ENCODE results near the gene KCND2. TPM values are rescaled to one million over a fixed set of nuclear protein-coding genes. Genes with fewer than 3 reads are reported as not detected.

KCND2 gene
- total RNA-seq, 1 donor from 2014 or later, result 0.61 TPM

DNA sequence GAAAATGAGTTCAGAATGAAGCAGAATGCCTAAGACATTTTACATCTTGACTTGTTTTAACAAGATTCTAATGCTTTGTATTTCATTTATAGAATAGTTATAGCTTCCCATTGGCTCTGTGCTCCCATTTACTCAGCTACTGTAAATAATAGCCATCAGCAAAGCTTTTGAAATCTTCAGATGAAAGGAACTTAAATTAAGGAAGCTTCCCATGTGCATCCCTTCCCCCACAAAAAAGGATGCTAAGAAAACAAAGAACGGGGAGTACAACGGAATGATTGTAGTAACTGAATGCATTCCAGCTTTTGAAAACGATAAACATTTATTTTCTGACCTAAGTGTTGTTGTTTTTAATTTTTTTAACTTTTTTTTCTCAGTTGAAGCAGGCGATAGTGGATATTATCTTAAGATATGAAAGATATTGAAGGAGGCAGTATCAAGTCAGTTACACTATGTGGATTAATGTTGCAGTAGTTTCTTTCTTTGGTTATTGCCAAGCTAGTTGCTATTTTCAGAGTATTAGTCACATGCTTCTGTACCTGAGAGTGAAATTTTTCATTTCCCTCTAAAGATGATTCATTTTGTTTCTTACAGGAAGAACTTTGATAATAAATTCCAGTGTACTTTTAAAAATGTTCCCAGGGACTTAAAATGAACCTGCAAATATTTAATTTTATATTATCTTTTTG is 129.2 kb downstream of the KCND2 start:
- no peak for ATAC-seq
- Histone ChIP-seq H3K4me1 (no peaks in the 10 kb centered on the region), H3K36me3 (no peaks in the 10 kb centered on the region), H3K27me3 (no peaks in the 10 kb centered on the region), H3K4me3 (no peak overlapping the region), H3K27ac (no peak overlapping the region), H3K9me3 (no peaks in the 10 kb centered on the region)
- intact Hi-C loops (cut with DNase I), result no loop called here
- TF ChIP-seq, protein P1, sequence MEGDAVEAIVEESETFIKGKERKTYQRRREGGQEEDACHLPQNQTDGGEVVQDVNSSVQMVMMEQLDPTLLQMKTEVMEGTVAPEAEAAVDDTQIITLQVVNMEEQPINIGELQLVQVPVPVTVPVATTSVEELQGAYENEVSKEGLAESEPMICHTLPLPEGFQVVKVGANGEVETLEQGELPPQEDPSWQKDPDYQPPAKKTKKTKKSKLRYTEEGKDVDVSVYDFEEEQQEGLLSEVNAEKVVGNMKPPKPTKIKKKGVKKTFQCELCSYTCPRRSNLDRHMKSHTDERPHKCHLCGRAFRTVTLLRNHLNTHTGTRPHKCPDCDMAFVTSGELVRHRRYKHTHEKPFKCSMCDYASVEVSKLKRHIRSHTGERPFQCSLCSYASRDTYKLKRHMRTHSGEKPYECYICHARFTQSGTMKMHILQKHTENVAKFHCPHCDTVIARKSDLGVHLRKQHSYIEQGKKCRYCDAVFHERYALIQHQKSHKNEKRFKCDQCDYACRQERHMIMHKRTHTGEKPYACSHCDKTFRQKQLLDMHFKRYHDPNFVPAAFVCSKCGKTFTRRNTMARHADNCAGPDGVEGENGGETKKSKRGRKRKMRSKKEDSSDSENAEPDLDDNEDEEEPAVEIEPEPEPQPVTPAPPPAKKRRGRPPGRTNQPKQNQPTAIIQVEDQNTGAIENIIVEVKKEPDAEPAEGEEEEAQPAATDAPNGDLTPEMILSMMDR (IDR thresholded peaks at IDR 0.05), result no peak
- DNase-seq, result no peak

DNA sequence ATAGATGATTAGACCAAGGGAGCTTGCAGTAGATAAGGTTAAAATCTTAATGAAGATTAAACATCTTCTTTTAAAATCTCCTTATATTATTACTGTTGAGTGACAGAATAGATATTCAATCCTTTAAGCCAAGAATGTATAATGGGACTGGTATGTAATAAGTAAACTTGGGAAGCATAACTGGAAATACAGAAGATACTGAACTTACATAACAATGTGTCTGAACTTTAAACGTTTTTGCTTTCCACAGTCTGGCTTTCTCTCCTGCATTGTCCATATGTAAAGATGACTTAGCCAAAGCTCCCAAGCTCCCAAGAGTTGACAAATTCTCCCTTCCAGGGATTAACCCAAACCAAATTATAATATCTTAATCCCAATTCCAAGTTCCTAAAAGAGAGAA is 129.8 kb downstream of the KCND2 start:
- ATAC-seq (no peak), DNase-seq (no peak)
- H3K36me3 ChIP-seq, result no peaks in the 10 kb centered on the region
- no peak overlapping the region for H3K4me3 ChIP-seq
- intact Hi-C loops (cut with DNase I), result no loop called here
- TF ChIP-seq, protein P1 (IDR thresholded peaks at IDR 0.05), result no peak
- no peak overlapping the region for H3K27ac ChIP-seq
- no peaks in the 10 kb centered on the region for H3K9me3 ChIP-seq
- H3K27me3 ChIP-seq, result no peaks in the 10 kb centered on the region
- no peaks in the 10 kb centered on the region for H3K4me1 ChIP-seq

DNA sequence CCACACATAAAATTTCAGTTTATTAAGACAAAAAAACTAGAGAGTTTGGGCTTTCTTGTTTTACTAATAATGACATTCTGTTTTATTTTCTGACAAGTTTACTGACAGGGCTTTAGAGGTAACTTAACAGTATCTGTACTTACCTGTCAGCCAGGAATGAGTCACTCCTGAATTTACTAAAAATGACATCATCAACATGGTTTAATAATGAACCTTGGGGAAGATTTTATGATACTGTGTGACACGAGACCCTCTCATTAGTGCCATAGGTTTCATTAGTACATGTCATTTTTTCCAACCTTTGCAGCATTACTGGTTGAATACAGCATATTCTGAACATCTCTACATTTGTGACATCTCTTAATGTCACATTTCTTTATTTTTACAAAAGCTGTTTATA is 131.1 kb downstream of the KCND2 start:
- H3K27me3 ChIP-seq, result no peaks in the 10 kb centered on the region
- no peaks in the 10 kb centered on the region for H3K36me3 ChIP-seq
- no peak for ATAC-seq
- TF ChIP-seq, protein P1 (IDR thresholded peaks at IDR 0.05), result no peak
- intact Hi-C loops (cut with DNase I), result no loop called here
- H3K27ac ChIP-seq, result no peak overlapping the region
- DNase-seq, result no peak
- no peaks in the 10 kb centered on the region for H3K4me1 ChIP-seq
- H3K4me3 ChIP-seq, result no peak overlapping the region
- H3K9me3 ChIP-seq, result no peaks in the 10 kb centered on the region

DNA sequence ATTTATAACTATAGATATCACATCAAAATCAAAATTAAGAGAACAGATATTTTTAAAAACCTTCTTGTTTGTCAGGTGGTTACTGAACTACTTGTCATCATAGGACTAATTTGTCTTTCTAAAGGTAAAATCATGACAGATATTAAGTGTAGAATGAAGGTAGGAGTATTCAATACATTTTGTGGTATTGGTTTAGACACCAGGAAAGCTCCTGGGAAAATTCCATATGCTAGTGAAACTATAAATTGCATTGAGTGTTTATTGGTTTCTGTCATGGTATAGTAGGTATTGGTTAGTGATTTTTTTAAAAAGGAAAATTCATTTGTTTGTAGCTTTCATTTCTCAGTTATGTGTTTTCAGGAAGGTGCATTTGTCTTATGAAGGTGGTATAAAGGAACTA is 132.7 kb downstream of the KCND2 start:
- TF ChIP-seq, protein P1 (IDR thresholded peaks at IDR 0.05), result no peak
- no peaks in the 10 kb centered on the region for H3K36me3 ChIP-seq
- intact Hi-C loops (cut with DNase I), result no loop called here

DNA sequence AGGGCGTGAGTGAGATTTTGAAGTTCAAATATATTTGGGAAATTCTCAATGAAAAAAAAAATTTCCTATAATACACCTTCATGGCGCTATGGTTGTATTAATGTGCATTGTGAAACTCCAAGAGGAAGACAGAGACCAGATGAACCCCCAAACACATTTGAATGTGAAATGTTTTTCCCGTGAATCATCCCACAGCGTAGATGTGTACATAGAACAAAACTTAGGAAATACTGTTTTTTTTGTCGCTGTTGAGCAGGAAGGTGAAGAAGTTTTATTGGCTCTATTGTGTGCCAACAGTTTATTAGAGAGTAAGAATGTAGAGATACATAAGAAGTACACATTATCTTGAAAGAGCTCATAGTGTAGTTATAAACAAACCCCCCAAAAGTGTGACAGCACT is 134.0 kb downstream of the KCND2 start:
- Histone ChIP-seq H3K27me3 (no peaks in the 10 kb centered on the region), H3K4me1 (no peaks in the 10 kb centered on the region), H3K27ac (no peak overlapping the region), H3K4me3 (no peak overlapping the region), H3K36me3 (no peaks in the 10 kb centered on the region), H3K9me3 (no peaks in the 10 kb centered on the region)
- ATAC-seq, result no peak
- intact Hi-C loops (cut with DNase I), result no loop called here
- DNase-seq, result no peak
- TF ChIP-seq, protein P1 (IDR thresholded peaks at IDR 0.05), result no peak

More for the DNA sequence above, 132.7 kb downstream of the KCND2 start:
- H3K27ac ChIP-seq, result no peak overlapping the region
- ATAC-seq (no peak), DNase-seq (no peak)
- H3K4me1 ChIP-seq, result no peaks in the 10 kb centered on the region
- no peaks in the 10 kb centered on the region for H3K9me3 ChIP-seq
- H3K4me3 ChIP-seq, result no peak overlapping the region
- no peaks in the 10 kb centered on the region for H3K27me3 ChIP-seq
